CD4-positive, alpha-beta T cell treated with Interleukin-21 for 1 hour (primary cell): Measurements from ENCODE around the gene AKAP6.

Experiments used
- DNase-seq: peaks from one replicate; pipeline ENCODE4 v3.0.0-alpha.2; 2020

Gene AKAP6

GRCh38 chr14:32841698-32842097 is 512.6 kb downstream of the AKAP6 start:
- DNase-seq = no peak

GRCh38 chr14:32846821-32847365 is 517.8 kb downstream of the AKAP6 start:
- no peak for DNase-seq

- DNase-seq = no peak
Measured at GRCh38 chr14:32847867-32848266, 518.8 kb downstream of the AKAP6 start.

GRCh38 chr14:32865827-32866376 is 536.8 kb downstream of the AKAP6 start:
- DNase-seq = no peak

GRCh38 chr14:32883188-32883587 is 554.1 kb downstream of the AKAP6 start:
- DNase-seq = no peak
